Head of caudate nucleus (tissue), 42 donors: ENCODE data around the gene PALD1.
"Not testable (repeated sequence)": the region's sequence is repeated elsewhere in the genome, so short reads cannot be mapped to it uniquely, and the experiment has no call there.

Experiments used
- DNase-seq, 42 donors: peaks; one replicate each; pipeline versions ENCODE4 v3.0.0 to v3.0.0-alpha.2; 2020 to 2021; ENCODE audit warnings: mixed read lengths in 7 of 42
- intact Hi-C: fragments of 100-400 bp; cut with DNase I; formaldehyde crosslinking; loops from one replicate; pipeline ENCODE4 v1.15.0; 2022

The PALD1 gene

DNA sequence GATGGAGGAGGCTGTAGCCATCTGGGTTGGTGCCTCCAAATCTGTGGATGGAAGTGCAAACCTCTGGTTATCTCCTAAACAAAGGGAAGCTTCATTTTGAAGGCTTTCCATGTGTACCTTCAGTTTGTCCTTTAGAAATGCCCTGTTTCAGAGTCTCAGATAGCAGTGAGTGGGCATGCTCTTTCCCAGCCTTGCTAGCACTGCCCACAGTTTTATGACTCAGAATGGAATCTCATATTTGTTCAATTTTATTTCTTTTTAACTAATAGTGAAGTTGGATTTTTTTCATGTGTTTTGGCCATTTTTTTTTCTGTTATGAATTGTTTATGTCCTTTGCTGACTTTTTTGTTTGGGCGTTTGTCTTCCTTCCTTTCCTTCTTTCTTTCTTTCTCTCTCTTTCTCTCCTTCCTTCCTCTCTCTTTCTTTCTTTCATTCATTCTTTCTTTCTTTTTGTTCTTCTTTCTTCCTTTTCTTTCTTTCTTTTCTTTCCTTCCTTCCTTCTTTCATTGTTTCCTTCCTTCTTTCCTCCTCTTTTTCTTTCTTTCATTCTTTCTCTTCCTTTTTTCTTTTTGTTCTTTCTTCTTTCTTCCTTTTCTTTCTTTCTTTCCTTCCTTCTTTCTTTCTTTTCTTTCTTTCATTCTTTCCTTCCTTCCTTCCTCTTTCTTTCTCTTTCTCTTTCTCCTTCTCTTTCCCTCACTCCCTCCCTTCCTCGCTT, 98.4 kb downstream of the PALD1 start:
- DNase-seq = peak in 1 of 42 donors; percentile 26
- intact Hi-C loops = no loop called here

DNA sequence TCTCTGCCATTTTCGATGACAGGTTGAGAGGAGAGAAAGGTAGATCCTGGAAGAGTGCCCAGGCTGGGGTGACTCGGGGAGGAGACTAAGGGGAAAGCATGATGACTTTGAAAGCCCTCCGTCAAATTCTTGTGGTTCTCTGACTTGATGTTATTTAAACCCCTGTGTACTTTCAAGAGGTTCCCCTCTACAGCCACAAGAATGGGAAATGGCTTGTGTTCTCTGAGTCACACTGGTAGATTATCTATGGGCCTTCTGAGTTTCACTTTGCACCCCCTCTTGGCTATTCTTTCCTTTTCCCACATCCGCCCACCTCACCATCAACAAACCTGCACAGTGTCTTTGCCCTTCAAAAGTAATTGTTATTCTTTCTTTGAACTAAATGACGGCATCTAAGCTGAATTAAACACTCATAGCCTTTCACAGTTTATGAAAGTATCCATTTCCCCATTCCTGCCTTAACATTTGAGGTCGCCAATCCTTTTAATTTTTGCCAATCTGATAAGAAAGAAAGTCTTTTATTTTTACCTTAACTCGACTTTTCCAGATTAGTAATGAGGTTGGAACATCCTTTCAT, 99.9 kb downstream of the PALD1 start:
- no peak for DNase-seq
- intact Hi-C loops = no loop called here

DNA sequence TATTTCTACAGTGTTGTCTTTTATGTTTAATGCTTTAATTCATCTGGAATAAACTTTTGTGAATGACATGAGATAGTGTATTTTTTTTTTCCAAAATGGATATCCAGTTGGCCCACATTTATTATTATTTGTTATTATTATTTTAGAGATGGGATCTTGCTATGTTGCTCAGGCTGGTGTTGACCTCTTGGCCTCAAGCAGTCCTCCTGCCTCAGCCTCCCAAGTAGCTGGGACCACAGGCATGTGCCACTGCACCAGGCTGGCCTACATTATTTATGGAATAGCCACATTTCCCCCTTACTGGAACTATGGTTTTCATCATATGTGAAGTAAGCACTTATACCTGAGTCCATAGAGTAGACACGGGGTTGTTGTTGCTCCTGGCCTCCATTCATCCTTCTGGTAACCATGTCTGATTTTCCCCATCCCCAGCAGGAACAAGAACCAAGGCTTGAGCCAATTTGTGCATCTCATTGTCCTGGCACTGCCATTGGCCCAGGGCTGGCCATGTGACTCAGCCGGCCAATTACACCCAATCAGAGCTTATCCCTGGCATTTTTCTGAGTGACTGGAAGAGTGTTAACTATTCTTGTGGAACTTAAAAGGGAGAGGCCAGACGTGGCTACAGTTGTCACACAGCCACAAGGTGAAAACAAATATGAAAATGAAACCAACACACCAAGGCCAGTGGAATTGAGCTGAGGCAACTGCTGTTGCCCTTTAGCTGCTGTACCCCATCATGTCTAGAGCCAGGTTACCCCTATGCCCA, 100.9 kb downstream of the PALD1 start:
- DNase-seq = no peak
- intact Hi-C loops = no loop called here

DNA sequence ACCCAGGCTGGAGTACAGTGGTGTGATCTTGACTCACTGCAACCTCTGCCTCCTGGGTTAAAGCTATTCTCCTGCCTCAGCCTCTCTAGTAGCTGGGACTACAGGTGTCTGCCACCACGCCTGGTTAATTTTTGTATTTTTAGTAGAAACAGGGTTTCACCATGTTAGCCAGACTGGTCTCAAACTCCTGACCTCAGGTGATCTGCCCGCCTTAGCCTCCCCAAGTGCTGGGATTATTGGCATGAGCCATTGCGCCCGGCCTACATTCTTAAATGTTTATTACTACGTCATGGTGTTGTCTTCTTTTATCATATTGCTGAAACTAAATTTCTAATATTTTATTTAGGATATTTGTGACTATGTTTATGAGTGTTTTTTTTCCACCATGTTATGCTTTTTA, 102.6 kb downstream of the PALD1 start:
- intact Hi-C loops, DNase-seq: not testable (repeated sequence)

DNA sequence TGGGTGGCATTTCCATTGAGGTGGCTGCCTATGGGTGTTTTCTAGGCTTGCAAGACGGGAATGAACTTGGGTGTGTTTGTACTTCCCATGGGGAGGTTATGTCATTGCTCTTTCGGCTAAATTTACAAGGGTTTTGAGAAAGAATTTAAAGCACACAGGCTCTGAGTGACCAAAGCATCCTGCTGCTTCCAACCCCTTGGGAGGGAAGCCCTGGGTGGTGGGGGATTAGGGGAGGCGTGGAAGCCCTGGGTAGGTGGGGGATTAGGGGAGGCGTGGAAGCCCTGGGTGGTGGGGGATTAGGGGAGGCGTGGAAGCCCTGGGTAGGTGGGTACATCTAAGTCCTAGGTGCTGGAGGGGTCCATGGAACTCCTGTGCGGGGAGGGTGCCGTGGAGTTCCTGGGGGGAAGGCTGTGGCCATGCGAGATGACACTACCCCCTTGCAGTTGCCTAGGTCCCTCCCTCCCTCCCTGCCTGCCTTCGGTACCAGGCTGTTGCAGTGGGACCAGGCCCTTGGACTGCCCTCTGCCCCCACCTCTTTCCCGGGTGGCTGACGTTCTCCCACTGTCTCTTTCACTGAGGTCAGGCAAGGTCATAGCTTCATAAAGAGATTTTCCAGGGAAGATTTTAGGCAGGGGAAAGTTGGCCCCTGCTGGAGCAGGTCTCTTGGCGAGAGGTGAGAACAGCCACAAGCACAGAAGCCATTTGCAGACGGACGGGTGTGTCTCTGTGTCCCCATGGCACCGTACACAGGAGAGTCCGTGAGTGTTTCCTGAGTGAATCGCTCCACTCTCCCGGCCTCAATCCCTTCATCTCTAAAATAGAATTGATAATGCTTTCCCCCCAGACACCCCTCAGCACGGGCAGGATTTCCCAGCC, 104.5 kb downstream of the PALD1 start:
- intact Hi-C loops = no loop called here
- DNase-seq = peak in 1 of 42 donors; percentile 28

DNA sequence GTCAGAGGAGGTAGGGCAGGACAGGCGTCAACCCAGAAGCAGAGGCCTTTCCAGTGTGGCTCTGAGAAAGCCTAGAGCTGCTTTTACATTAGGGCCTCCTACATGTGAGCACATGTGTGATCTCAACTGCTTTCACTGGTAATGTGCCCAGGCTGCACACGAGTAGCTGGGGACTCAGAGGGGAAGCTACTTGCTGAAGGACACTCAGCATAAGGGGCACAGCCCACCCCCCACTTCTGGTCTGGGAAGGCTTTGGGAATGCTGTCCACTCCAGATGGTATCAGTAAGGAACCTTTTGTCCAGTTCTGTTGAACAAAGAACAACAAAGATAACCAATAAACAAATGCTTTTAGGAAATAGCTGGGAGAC, 105.1 kb downstream of the PALD1 start:
- intact Hi-C loops = no loop called here
- no peak for DNase-seq

DNA sequence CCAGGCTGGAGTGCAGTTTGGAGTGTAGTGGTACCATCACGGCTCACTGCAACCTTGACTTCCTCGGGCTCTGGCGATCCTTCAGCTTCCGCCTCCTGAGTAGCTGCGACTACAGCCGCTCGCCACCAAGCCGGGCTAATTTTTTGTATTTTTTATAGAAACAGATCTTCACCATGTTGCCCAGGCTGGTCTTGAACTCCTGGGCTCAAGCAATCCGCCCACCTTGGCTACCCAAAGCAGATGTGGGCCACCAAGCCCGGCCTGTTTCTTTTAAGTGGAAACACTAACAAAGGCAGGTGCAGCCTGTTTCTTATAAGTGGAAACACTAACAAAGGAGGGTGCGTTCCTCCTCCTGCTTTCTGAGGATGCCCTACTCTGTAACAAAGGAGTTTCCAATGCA, 105.8 kb downstream of the PALD1 start:
- peak in 1 of 42 donors; percentile 17 for DNase-seq
- intact Hi-C loops = no loop called here

DNA sequence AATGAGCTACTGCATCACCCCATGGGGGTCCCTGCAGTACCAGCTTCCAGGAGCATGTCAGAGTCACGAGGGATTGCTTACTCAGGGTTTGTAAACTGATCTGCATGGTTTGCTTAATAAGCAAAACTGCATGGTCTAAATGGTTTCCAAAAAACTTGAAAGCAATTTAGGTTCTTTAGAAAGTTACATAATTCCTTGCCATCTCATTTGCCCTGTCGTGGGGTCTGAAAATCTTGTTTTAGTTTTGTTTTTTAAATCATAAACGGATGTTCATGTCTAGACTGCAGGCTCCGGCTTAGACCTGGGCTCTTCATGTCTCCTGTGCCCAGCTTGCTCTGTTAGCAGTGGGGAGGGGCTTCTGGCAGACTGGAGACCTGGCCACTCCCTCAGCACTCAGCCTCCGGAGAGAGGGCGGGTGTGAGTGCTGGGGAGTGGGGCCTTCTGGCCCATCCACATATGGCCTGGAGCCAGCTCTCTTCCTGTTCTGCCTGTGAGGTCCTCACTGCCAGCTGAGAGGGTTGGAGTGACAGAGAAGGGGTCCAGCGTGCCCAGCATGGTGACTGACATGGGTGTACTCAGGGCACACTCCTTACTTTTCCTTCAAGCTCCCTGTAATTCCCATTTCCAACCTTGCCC, 106.5 kb downstream of the PALD1 start:
- peak in 1 of 42 donors; percentile 18 for DNase-seq
- intact Hi-C loops = no loop called here

DNA sequence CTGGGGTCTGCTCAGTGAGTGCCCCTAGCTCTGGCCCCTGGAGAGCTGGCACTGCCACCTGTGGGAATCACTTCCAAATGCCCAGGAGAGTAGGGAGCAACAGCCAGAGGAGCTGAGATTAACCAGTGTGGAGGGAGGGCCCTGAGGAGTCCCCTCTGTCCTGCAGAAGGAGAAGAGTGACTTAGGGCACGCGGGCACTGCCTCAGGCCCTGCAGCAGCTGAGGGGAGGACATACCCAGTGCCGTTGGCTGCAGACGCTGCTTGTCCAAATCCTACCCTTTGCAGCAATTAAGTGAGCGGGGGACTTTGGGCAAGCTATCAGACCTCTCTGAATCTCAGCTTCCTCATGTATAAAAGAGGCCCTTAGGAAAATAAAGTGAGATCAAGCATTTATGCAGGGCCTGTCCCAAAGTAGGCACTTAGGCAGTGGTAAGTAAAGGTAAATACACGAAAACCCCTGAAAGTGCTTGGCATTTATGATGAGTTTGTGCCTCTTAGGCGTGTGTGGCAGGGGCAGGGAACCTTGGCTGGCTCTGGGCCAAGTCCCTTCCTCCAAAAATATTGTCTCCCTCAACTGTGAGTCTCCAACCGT, 107.1 kb downstream of the PALD1 start:
- intact Hi-C loops = no loop called here
- DNase-seq = peak in 1 of 42 donors; percentile 14

DNA sequence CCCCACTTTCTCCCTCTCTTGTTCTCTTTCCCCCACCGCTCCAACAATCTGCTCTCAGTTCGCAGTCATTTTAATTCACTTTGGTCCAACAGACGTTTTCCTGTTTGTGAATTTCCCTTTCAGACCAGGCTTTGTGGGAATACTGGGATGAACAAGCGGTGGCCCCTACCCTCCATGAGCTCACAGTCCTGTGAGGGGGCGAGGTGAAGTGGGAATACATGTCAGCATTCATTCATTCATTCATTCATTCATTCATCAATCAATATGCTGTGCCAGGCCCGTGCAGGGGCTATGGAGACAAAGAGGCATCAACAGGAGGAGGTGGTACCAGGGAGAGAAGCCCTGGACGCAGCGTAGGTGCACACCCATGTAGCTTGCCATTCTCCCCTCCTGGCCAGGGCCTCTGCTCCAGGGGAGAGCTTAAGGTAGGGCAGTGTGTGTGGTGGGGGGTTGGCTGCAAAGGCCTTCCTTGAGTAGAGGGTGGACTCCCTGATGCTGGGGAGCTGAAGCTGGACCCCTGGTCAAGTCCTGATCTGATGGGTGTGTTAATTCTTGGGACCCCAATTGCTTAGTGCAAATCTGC, 107.9 kb downstream of the PALD1 start:
- DNase-seq = peak in 2 of 42 donors; percentile 7 to 11
- intact Hi-C loops = no loop called here

DNA sequence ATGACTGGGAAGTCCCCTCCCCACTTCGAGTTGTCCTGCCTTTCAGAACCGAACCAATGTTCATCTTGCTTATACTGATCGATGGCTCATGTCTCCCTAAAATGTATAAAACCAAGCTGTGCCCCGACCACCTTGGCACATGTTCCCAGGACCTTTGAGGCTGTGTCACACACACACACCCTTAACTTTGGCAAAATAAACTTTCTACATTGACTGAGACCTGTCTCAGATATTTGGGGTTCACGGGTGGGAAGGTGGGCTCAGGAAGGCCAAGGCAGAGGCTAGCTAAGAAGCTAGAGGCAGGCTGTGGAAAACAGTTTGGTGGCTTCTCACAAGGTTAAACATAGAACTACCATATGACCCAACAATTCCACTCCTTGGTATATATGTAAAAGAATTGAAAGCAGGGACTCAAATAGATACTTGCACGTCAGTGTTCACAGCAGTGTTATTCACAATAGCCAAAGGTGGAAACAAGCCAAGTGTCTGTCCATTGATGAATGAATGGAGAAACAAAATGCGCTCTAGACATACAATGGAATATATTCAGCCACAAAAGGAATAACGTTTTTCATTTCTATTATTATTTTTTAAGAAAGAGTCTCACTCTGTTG, 108.6 kb downstream of the PALD1 start:
- intact Hi-C loops = no loop called here
- peak in 18 of 42 donors; percentile 1 to 71 (median 26) for DNase-seq

DNA sequence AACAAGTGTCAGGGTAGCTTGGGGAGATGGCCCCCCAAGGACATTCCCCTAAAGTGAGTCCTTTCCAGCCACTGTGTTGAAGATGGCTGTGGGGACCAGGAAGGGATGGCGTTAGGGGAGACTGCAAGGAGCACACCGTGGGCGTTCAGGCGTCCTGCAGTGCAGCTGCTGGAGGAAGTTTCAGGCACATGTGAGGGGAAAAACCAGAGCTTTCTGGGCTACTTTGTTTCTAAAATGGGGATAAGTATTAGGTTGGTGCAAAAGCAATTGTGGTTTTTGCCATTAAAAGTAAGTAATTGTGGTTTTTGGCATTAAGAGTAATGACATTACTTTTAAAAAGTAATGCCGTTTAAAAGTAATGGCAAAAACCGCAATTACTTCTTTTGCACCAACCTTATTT, 109.7 kb downstream of the PALD1 start:
- DNase-seq = peak in 10 of 42 donors; percentile 2 to 28 (median 4)
- intact Hi-C loops = no loop called here

DNA sequence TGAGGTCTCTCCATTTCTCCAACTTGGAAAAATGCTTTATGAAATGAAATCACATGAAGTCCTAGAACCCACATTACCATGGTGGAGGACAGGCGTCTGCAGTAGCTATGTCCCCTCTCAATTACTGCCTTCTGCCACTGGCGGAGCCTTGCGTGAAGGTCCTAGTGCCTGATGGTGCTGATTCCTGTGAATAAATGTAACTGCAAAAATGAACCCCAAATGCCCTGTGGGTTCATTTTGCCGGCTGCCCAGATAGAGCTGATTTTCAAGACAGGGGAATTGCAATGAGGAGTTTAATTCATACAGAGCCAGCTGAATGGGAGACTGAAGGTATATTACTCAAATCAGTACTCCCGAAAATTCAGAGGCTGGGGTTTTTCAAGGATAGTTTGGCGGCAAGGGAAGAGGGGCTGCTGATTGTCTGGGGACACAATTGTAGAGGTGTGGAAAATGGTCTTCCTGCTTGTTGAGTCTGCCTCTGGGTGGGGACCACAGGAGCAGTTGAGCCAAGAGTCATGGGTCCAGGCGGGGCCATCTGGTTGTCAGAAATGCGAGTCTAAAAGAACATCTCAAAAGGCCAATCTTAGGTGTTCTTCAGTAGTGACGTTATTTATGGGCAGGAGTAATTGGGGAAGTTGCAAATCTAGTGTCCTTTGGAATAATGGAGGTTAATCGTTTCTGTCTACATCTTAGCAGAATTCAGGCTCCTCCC, 110.4 kb downstream of the PALD1 start:
- peak in 8 of 42 donors; percentile 4 to 22 (median 10) for DNase-seq
- intact Hi-C loops = no loop called here

DNA sequence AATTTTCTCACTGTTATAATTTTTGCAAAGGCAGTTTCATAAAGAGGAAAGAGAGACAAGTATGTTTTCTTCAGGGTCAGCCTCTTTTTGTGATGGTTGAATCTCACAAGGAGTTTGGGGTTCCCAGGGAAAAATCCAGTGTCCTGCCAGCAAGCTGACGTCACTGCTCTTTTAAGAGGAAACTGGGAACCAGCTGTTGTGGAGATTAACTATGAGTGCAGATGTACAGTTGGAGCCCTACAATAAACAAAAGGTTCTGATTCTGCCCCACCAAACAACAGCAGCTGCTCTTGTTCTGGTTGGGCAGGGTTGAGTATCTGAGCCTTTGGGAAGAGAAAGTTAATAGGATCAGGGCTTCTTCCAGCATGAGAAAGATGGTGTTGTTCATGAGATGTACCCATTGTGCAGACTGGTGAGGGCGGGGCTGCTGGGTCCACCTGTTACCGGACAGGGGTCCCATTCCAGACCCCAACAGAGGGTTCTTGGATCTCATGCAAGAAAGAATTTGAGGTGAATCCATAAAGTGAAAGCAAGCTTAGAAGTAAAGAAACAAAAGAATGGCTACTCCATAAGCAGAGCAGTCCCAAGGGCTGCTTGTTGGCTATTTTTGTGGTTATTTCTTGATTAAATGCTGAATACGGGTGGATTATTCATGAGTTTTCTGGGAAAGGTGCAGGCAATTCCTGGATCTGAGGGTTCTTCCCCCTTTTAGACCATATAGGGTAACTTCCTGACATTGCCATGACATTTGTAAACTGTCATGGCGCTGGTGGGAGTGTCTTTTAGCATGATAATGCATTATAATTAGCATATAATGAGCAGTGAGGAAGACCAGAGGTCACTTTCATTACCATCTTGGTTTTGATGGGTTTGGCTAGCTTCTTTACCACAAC, 111.4 kb downstream of the PALD1 start:
- peak in 16 of 42 donors; percentile 11 to 70 (median 30) for DNase-seq
- intact Hi-C loops = no loop called here

DNA sequence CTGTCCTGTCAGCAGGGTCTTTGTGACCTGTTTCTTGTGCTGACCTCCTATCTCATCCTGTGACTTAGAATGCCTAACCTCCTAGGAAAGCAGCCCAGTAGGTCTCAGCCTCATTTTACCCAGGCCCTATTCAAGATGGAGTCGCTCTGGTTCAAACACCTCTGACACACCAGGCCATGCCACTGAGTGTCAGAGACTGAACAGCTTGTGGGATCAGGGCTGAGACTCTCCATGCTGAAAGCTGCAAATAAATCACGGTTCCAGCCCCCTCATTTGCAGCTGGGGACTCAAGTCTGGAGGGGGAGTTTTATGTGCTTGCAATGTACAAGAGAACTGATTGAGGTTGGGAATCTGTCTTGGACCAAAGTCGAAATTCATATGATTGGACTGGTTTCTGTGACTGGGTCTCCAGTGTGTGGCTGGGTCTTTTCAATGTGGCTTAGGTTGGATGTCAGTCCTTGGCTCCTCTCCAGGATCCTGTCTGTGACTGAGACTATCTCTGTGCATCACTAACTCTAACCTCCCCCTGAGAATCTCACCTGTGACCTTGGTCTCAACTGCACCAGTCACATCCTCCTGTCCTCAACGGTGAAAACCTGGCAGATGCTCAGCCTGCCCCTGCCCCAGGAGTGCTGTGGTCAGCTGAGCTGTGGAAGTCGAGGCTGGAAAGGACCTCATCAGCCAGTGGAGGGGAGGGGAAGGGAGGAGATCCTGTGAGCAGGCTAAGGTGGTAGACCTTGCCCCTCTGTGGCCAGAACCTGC, 112.3 kb downstream of the PALD1 start:
- DNase-seq = peak in 9 of 42 donors; percentile 1 to 38 (median 5)
- intact Hi-C loops = no loop called here
